GM12891 (cell line): ENCODE measurements around the gene ANKRD33B.
A peak's percentile ranks its signal among the peaks of the same experiment; 100 is the strongest.

ENCODE experiments used
- POLR2A ChIP-seq: IDR thresholded peaks from 2 replicates; pipeline ENCODE4 v1.6.1; 2011; ENCODE audit warnings: low read depth, low read length, control low read depth
- POLR2AphosphoS5 ChIP-seq: IDR thresholded peaks from 2 replicates; pipeline ENCODE4 v1.6.1; 2011; ENCODE audit warnings: low read depth, low read length, control low read depth
- POU2F2 ChIP-seq: IDR thresholded peaks from 2 replicates; pipeline ENCODE4 v1.6.1; 2011; ENCODE audit warnings: low read depth, mild to moderate bottlenecking, control low read depth, low read length, moderate library complexity
- SPI1 ChIP-seq: IDR thresholded peaks from 2 replicates; pipeline ENCODE4 v1.6.1; 2011; ENCODE audit warnings: low read depth, low read length, control low read depth
- TAF1 ChIP-seq: IDR thresholded peaks from 2 replicates; pipeline ENCODE4 v1.6.1; 2011; ENCODE audit warnings: low read depth, low read length, control low read depth

DNA sequence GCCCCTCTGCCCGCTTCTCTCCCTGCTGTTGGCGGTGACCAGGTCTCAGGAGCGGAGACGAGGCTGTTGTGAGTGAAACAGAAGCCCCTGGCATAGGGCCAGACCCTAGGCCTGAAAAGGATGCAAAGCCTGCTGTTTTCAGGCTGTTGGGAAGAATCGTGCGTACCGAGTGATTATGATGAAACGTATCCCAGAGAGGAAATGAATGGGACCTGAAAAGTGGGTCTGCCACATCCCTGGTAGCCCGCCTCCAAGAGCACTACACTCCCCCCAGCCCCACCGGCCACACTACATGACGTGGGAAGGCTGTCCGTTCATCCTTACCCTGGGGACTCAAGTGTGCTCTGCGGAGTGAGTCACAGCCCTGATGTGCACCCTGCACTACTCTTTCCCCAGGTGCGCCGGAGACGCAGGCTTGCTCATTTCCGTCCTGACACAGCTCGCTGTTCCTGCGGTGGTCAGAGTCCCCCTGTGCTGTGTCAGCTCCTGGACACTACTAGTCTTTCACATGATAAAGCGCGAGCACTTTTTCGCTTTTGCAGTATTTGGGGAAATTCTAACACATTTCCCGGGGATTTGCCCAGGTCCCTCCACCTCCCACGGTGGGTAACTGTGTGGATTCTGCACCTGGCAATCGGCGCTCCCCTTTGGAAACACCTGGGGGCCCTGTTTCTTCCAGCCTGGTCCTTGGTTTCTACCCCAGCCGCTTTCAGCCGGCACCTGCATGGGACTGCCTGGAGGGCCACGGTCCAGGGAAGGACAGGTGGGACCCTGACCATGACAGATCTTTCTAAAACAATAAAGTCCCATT lies 91.5 kb downstream of the ANKRD33B start:
- no peak for TF ChIP-seq POLR2A
- no peak for TF ChIP-seq SPI1
- TF ChIP-seq TAF1, result no peak
- peak; percentile 64; the same call in 1 of the 2 replicates for TF ChIP-seq POLR2AphosphoS5
- no peak for TF ChIP-seq POU2F2
